Suprapubic skin (tissue), 4 donors: ENCODE data around the gene KRABD2.
"Not testable (repeated sequence)": the region's sequence is repeated elsewhere in the genome, so short reads cannot be mapped to it uniquely, and the experiment has no call there.

Experiments
- DNase-seq, 2 donors: peaks; one replicate each; pipeline ENCODE4 v3.0.0-alpha.2; 2019; ENCODE audit warnings: low spot score in 2 of 2
- H3K27ac ChIP-seq: fragments of 200-600 bp; sonication (generic); one replicate; pipeline ENCODE4 v1.5.1; 2019
- H3K27me3 ChIP-seq: fragments of 200-600 bp; sonication (generic); one replicate; pipeline ENCODE4 v1.5.1; 2019
- H3K36me3 ChIP-seq: fragments of 200-600 bp; sonication (generic); one replicate; pipeline ENCODE4 v1.5.1; 2019
- H3K4me1 ChIP-seq: fragments of 200-600 bp; sonication (generic); one replicate; pipeline ENCODE4 v1.5.1; 2019
- H3K4me3 ChIP-seq: fragments of 200-600 bp; sonication (generic); one replicate; pipeline ENCODE4 v1.5.1; 2019; ENCODE audit warnings: mild to moderate bottlenecking
- H3K9me3 ChIP-seq: fragments of 200-600 bp; sonication (generic); one replicate; pipeline ENCODE4 v1.5.1; 2019
- EP300 ChIP-seq: sonication (generic); formaldehyde crosslinking; IDR thresholded peaks from one replicate; pipeline ENCODE4 v1.6.1; 2017; ENCODE audit warnings: antibody characterized with exemption
- POLR2A ChIP-seq, 2 donors: fragments of 450-650 bp; IDR thresholded peaks; one replicate each; pipeline ENCODE4 v1.6.1; 2017; ENCODE audit warnings: antibody characterized with exemption in 2 of 2, mild to moderate bottlenecking in 2 of 2, moderate library complexity in 2 of 2
- POLR2AphosphoS5 ChIP-seq, 3 donors: sonication (generic); formaldehyde crosslinking; IDR thresholded peaks; one replicate each; pipeline ENCODE4 v1.6.1; 2017; ENCODE audit warnings: antibody characterized with exemption in 3 of 3
- WGBS: methylation state at CpG from one replicate; pipeline ENCODE4 v1.1.5; 2018; 5-methylcytosine and 5-hydroxymethylcytosine counted together
- TF ChIP-seq, protein P1 (sequence below), 2 donors: fragments of 200-600 bp in 1 of 2; fragments of 450-650 bp in 1 of 2; sonication (generic) in 1 of 2; IDR thresholded peaks; one replicate each; pipeline ENCODE4 v1.5.1; 2016 to 2019; ENCODE audit warnings: antibody characterized with exemption in 2 of 2, mild to moderate bottlenecking in 1 of 2, moderate library complexity in 1 of 2

The KRABD2 gene

DNA sequence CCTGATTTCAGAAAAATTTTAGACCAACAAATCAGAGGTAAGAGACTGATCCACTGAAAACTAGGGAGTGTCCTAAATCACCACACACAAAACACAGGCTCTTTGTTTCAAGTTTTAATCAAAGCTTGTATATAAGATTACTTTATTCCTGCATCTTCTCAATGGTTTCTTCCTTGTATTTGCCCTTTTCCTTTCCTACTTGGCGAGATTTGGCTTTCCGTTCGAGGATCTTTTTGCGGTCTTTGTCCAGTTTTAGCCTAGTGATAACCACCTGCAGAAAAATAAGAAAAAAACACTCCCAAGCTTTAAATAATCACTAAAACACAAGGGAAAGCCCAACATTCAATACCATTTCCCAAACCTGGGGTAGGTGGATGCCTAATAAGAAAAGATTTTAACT lies 918 bp upstream of the KRABD2 start:
- H3K9me3 ChIP-seq = no peaks in the 10 kb centered on the region
- H3K4me3 ChIP-seq = no peak overlapping the region
- 85% methylated on average over 4 of the region's 4 CpGs for WGBS
- no peak overlapping the region for H3K27ac ChIP-seq
- TF ChIP-seq, protein P1, sequence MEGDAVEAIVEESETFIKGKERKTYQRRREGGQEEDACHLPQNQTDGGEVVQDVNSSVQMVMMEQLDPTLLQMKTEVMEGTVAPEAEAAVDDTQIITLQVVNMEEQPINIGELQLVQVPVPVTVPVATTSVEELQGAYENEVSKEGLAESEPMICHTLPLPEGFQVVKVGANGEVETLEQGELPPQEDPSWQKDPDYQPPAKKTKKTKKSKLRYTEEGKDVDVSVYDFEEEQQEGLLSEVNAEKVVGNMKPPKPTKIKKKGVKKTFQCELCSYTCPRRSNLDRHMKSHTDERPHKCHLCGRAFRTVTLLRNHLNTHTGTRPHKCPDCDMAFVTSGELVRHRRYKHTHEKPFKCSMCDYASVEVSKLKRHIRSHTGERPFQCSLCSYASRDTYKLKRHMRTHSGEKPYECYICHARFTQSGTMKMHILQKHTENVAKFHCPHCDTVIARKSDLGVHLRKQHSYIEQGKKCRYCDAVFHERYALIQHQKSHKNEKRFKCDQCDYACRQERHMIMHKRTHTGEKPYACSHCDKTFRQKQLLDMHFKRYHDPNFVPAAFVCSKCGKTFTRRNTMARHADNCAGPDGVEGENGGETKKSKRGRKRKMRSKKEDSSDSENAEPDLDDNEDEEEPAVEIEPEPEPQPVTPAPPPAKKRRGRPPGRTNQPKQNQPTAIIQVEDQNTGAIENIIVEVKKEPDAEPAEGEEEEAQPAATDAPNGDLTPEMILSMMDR (IDR thresholded peaks at IDR 0.05) = no peak
- TF ChIP-seq POLR2AphosphoS5 (IDR thresholded peaks at IDR 0.05) (no peak), POLR2A (IDR thresholded peaks at IDR 0.05) (no peak), EP300 (no peak)
- peaks cover 46% of the 10 kb centered on the region for H3K36me3 ChIP-seq
- H3K4me1 ChIP-seq = peaks cover 52% of the 10 kb centered on the region
- DNase-seq = no peak
- H3K27me3 ChIP-seq = no peaks in the 10 kb centered on the region

DNA sequence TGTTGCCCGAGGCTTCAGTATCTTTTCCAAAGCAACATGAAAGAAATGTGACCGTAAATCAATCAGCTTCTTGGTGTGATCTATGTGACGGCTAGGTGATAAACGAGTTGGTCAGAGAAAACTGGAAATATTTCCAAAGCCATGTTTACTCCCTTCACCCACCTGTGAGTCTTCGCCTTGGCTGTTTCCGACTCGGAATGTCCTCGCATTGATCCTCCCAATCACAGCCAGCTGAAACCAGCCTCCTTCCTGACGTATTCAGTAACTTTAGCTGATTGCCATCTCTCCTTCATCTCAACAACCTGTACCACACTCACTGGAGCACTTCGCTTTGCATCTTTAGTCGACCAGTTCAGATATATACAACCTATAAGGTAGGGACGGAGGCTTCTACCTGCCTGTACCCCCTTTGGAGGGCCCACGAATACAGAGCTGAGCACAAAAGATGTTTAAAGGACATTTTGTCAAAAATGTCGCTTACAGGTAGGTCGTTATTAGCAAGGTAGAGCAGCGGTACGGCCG lies 705 bp downstream of the KRABD2 start:
- no peak for DNase-seq
- Histone ChIP-seq H3K27me3 (no peaks in the 10 kb centered on the region), H3K4me1 (peaks cover 36% of the 10 kb centered on the region), H3K27ac (peak overlapping the region; percentile 83), H3K9me3 (no peaks in the 10 kb centered on the region), H3K4me3 (peak overlapping the region; percentile 73), H3K36me3 (peaks cover 43% of the 10 kb centered on the region)
- no peak for TF ChIP-seq POLR2AphosphoS5 (IDR thresholded peaks at IDR 0.05)
- no peak for TF ChIP-seq EP300
- no peak for TF ChIP-seq POLR2A (IDR thresholded peaks at IDR 0.05)
- TF ChIP-seq, protein P1 (IDR thresholded peaks at IDR 0.05) = no peak
- 13% methylated on average over 18 of the region's 18 CpGs for WGBS

DNA sequence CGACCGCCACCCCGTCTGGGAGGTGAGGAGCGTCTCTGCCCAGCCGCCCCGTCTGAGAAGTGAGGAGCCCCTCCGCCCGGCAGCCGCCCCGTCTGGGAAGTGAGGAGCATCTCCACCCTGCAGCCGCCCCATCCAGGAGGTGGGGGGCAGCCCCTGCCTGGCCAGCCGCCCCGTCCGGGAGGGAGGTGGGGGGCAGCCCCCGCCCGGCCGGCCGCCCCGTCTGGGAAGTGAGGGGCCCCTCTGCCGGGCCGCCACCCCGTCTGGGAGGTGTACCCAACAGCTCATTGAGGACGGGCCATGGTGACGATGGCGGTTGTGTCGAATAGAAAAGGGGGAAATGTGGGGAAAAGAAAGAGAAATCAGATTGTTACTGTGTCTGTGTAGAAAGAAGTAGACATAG lies 2.6 kb downstream of the KRABD2 start:
- H3K9me3 ChIP-seq, DNase-seq, H3K27ac ChIP-seq, H3K4me3 ChIP-seq, H3K27me3 ChIP-seq: not testable (repeated sequence)
- Histone ChIP-seq H3K4me1 (peaks cover 20% of the 10 kb centered on the region), H3K36me3 (peaks cover 38% of the 10 kb centered on the region)
- WGBS = 96% methylated on average over 15 of the region's 26 CpGs

DNA sequence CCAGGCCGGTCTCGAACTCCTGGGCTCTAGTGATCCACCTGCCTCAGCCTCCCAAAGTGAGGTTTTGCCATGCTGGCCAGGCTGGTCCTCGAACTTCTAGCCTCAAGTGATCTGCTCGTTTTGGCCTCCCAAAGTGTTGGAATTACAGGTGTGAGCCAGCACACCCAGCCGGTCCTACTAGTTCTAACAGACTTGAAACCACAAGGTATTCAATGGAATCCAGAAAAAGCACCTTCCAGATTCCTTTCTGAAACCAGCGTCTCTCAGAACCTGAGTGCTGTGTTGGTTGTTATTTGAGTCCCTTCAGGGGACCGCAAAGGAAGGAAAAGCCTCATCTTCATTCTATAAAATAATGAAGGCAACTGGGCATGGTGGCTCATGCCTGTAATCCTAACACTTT lies 4.1 kb downstream of the KRABD2 start:
- no peaks in the 10 kb centered on the region for H3K27me3 ChIP-seq
- no peak overlapping the region for H3K27ac ChIP-seq
- DNase-seq = no peak
- TF ChIP-seq, protein P1 (IDR thresholded peaks at IDR 0.05) = no peak
- TF ChIP-seq POLR2AphosphoS5 (IDR thresholded peaks at IDR 0.05) (no peak), EP300 (no peak), POLR2A (IDR thresholded peaks at IDR 0.05) (no peak)
- peaks cover 20% of the 10 kb centered on the region for H3K4me1 ChIP-seq
- peaks cover 33% of the 10 kb centered on the region for H3K36me3 ChIP-seq
- WGBS = 70% methylated on average over 7 of the region's 7 CpGs
- no peak overlapping the region for H3K4me3 ChIP-seq
- H3K9me3 ChIP-seq = no peaks in the 10 kb centered on the region

DNA sequence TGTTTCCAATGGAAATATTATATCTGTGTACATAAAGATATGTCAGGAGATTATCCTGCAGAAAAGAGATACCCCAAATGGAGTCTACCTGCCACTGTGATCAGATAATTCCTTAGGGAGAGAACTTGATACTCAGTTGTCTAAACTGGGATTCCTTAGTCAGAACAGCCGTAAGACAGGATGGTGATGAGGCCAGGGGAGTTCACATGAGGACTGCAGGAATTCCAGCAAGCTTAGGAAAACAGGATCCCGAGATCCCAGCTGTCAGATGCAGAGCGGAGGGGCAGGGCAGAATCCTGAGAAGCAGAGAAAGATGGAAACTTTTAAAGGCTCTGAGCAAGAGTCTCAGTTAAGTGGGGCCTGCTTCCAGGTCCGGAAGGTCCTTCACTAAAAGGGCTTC lies 4.7 kb downstream of the KRABD2 start:
- Histone ChIP-seq H3K27ac (no peak overlapping the region), H3K4me3 (no peak overlapping the region)

More for the DNA sequence above, 4.7 kb downstream of the KRABD2 start:
- Histone ChIP-seq H3K9me3 (no peaks in the 10 kb centered on the region), H3K36me3 (peaks cover 34% of the 10 kb centered on the region), H3K4me1 (peaks cover 15% of the 10 kb centered on the region), H3K27me3 (no peaks in the 10 kb centered on the region)
- no peak for DNase-seq
- no peak for TF ChIP-seq EP300
- TF ChIP-seq, protein P1 (IDR thresholded peaks at IDR 0.05) = no peak
- TF ChIP-seq POLR2A (IDR thresholded peaks at IDR 0.05) = no peak
- no peak for TF ChIP-seq POLR2AphosphoS5 (IDR thresholded peaks at IDR 0.05)
- 83% methylated on average over 4 of the region's 4 CpGs for WGBS
